DMS79 treated with DMSO at 0.1 percent for 48 hours (cell line): ENCODE data around the gene C16orf96.

Experiments
- DNase-seq: peaks from one replicate; lab custom pipeline; 2025; lab: John Stamatoyannopoulos, UW

C16orf96 gene

GRCh38 chr16:4616047-4616811, 60.1 kb downstream of the C16orf96 start:
- peak; percentile 98 for DNase-seq

GRCh38 chr16:4617880-4618279, 61.7 kb downstream of the C16orf96 start:
- DNase-seq = no peak

GRCh38 chr16:4618645-4619418, 62.7 kb downstream of the C16orf96 start:
- peak; percentile 49 for DNase-seq

- DNase-seq = no peak
Observed at GRCh38 chr16:4623593-4623992, 67.5 kb downstream of the C16orf96 start.

GRCh38 chr16:4624015-4624826, 68.1 kb downstream of the C16orf96 start, which contains the start of gene MGRN1:
Gene MGRN1 (plus strand): TSS chr16:4624826. CDS start chr16:4624961, 135 bp downstream.
- DNase-seq = peak; percentile 87

- DNase-seq = peak; percentile 31
Observed at GRCh38 chr16:4624827-4625559, 68.9 kb downstream of the C16orf96 start.

- no peak for DNase-seq
Observed at GRCh38 chr16:4625560-4626159, 69.5 kb downstream of the C16orf96 start.

- DNase-seq = no peak
Observed at GRCh38 chr16:4626396-4626795, 70.3 kb downstream of the C16orf96 start.

GRCh38 chr16:4628283-4628682, 72.1 kb downstream of the C16orf96 start:
- no peak for DNase-seq

- no peak for DNase-seq
Observed at GRCh38 chr16:4631444-4631843, 75.3 kb downstream of the C16orf96 start.

GRCh38 chr16:4633910-4634635, 77.9 kb downstream of the C16orf96 start:
- DNase-seq = no peak

GRCh38 chr16:4634768-4635167, 78.6 kb downstream of the C16orf96 start:
- no peak for DNase-seq

GRCh38 chr16:4636196-4636595, 80.1 kb downstream of the C16orf96 start:
- no peak for DNase-seq

GRCh38 chr16:4637501-4638166, 81.5 kb downstream of the C16orf96 start:
- no peak for DNase-seq

- DNase-seq = no peak
Observed at GRCh38 chr16:4639899-4640509, 83.9 kb downstream of the C16orf96 start.

GRCh38 chr16:4640572-4641305, 84.6 kb downstream of the C16orf96 start:
- no peak for DNase-seq

GRCh38 chr16:4641306-4641687, 85.2 kb downstream of the C16orf96 start:
- no peak for DNase-seq

GRCh38 chr16:4641895-4642294, 85.8 kb downstream of the C16orf96 start:
- DNase-seq = no peak
